ENCODE measurements around the gene SRY. TPM values are rescaled to one million over a fixed set of nuclear protein-coding genes. Genes with fewer than 3 reads are reported as not detected.

The SRY gene
- not detected in 2 replicates for total RNA-seq

GRCh38 chrY:2787600-2787999 is at the start of gene SRY:
Gene SRY (minus strand): TSS chrY:2787682. CDS start chrY:2787603, 79 bp downstream.

Other genes starting within 250 kb of the SRY start
- gene RPS4Y1, start 53.9 kb upstream of the SRY start, total RNA-seq, result 415 and 787 TPM in 2 replicates
- 15.1 and 23.2 TPM in 2 replicates for gene ZFY, start 147.7 kb upstream of the SRY start, total RNA-seq